Astrocyte of the spinal cord (primary cell): ENCODE data around the gene BMPR2.

Source experiments
- DNase-seq: peaks from one replicate; pipeline ENCODE4 v3.0.0; 2011; ENCODE audit warnings: low read depth, low spot score
- H3K4me3 ChIP-seq: 2 replicates; pipeline ENCODE4 v1.5.1; 2011; ENCODE audit warnings: low read depth, mild to moderate bottlenecking, low read length, moderate library complexity
- in situ Hi-C: cut with HindIII; loops from 2 replicates; pipeline ENCODE4 v1.10.0; 2017; ENCODE audit warnings: low sequenced_read_pairs
- TF ChIP-seq, protein P1 (sequence below): IDR thresholded peaks from 2 replicates; pipeline ENCODE4 v1.5.1; 2012; ENCODE audit warnings: low read depth, mild to moderate bottlenecking, low read length, inconsistent platforms

The BMPR2 gene

DNA sequence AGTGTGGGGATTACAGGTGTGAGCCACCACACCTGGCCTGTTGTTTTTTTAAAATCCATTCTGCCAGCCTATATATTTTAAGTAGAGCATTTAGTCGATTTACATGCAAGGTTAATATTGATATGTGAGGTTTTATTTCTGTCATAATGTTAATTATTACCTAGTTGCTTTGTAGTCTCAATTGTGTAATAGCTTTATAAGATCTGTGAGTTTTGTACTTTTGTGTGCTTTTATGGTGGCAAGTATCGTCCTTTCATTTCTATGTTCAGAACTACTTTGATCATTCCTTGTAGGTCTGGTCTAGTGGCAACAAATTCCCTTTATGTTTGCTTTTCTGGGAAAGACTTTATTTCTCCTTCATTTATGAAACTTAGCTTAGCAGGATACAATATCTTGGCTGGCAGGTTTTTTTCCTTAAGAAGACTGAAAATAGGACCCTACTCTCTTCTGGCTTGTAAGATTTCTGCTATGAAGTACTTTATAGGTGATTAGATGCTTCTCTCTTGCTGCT lies 207.6 kb downstream of the BMPR2 start:
- DNase-seq, result no peak
- no peak overlapping the region for H3K4me3 ChIP-seq
- TF ChIP-seq, protein P1, sequence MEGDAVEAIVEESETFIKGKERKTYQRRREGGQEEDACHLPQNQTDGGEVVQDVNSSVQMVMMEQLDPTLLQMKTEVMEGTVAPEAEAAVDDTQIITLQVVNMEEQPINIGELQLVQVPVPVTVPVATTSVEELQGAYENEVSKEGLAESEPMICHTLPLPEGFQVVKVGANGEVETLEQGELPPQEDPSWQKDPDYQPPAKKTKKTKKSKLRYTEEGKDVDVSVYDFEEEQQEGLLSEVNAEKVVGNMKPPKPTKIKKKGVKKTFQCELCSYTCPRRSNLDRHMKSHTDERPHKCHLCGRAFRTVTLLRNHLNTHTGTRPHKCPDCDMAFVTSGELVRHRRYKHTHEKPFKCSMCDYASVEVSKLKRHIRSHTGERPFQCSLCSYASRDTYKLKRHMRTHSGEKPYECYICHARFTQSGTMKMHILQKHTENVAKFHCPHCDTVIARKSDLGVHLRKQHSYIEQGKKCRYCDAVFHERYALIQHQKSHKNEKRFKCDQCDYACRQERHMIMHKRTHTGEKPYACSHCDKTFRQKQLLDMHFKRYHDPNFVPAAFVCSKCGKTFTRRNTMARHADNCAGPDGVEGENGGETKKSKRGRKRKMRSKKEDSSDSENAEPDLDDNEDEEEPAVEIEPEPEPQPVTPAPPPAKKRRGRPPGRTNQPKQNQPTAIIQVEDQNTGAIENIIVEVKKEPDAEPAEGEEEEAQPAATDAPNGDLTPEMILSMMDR, result no peak
- in situ Hi-C loops, result no loop called here

DNA sequence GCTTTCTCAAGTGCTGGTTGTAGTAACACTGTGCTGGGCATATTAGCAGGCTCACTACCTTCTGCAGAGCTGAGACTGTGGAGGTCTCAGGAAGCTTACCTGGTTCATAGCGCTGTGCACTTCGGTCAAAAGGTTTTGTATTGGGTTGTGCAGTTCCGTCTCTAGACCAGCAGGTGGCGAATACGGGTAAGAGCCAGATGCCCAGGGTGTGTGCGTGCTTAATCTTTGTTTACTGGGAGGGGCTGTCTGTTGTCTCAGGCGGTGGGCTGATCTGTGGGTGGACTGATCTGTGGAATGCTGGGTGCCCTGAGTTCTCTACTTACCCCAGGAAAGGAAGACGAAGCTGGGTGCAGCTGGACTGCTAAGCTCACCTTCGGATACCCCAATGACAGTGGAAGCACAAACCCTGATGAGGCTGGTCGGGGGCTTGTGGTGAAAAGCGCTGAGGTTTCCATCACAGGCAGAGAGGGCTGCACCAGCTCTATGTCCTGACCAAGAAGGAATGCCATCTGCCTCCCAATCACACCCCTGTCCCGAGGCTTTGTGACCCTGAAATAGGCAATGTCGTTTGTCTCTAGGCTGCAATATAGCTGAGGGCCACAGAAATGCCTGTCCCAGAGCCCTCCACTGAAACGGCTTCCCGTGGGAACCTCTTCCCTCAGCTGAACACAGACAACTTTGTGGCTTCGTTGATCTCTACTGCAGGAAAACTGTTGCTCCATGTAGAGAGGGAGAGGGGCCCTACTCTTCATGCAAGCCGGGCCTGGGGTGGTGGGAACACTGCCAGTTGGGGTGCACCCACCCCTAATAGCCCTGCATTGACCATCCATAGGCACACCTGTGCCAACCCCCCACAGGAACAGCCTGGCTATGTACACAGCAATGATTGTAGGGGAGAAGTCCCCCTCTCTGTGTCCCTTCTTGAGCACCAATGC lies 212.8 kb downstream of the BMPR2 start:
- in situ Hi-C loops, result no loop called here

DNA sequence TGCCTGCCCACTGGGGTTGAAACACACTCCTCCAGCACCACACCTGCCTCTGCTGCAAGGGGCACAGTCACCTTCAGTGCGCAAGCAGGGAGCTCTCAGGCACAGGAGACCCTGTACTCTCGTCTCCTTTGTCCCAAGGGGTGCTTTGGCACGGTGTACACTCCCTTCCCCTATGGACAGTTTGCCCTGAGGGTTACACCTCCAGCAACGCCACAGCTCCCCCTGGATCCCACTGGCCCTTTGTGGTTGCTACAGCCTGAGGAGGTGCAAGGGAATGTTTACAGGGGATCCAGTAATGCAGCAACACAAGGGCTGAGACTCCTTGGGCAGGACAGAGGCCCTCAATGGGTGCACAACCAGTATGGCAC lies 213.4 kb downstream of the BMPR2 start:
- TF ChIP-seq, protein P1, result no peak
- DNase-seq, result no peak
- in situ Hi-C loops, result no loop called here
- H3K4me3 ChIP-seq, result no peak overlapping the region

More for the DNA sequence above, 212.8 kb downstream of the BMPR2 start:
- peak; percentile 69 for DNase-seq
- TF ChIP-seq, protein P1, result peak; percentile 94
- H3K4me3 ChIP-seq, result no peak overlapping the region

DNA sequence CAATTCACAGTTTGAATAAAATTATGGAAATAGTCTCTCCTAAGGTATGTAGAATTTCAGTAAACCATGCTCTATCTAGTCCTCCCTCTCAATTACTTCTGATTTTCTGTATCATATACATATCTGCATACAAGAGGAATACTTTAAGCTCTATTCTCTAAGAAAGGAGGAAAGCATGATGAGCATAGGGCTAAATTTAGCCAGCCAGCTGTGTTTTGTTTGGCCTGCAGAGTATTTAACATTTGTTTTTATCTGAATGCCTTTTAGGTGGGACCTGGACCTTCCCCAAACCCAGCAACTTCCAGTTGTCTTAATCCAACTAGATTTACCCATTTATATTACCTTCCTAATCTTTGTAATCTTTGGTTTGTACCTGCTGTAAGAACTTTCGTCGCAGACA lies 216.4 kb downstream of the BMPR2 start:
- TF ChIP-seq, protein P1, result no peak
- DNase-seq, result peak; percentile 35
- H3K4me3 ChIP-seq, result no peak overlapping the region
- in situ Hi-C loops, result no loop called here

DNA sequence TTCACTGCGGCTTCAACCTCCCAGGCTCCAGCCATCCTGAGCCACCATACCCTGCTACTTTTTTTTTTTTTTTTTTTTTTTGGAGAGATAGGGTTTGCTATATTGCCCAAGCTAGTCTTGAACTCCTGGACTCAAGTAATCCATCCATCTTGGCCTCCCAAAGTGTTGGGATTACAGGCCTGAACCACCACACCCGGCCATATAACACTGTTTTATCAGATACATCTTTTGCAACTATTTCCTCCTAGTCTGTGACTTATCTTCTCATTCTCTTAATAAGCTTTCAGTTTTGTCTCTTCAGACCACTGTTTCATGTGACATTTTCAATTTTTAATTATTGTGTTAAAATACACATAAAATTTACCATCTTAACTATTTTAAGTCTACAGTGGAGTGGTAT lies 223.0 kb downstream of the BMPR2 start:
- H3K4me3 ChIP-seq, result no peak overlapping the region
- no peak for DNase-seq
- in situ Hi-C loops, result no loop called here
- TF ChIP-seq, protein P1, result no peak

DNA sequence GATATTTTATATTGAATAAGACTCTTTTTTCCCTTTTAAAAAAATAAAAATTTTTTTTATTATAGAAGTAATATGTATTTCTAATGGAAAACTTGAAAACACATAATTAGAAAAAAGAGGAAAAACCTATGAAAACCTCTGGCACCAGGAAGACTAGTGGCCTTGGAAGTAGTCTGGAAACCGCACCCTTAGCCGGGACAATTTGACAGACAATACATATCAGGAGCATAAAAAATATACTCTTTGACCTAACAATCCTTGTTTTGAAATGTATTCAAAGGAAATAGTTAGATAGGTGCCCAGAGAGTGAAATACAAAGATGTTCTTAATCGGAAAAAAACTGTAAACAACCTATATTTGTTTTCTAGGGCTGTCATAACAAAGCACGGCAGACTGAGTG lies 223.8 kb downstream of the BMPR2 start:
- no peak overlapping the region for H3K4me3 ChIP-seq
- TF ChIP-seq, protein P1, result no peak
- DNase-seq, result no peak
- in situ Hi-C loops, result no loop called here
